NCI-H446 (cell line): ENCODE measurements around the gene ZC3H18.

Experiments
- DNase-seq, 2 experiments: peaks; one replicate each; lab custom pipeline; 2025; lab: John Stamatoyannopoulos, UW

ZC3H18 gene

GRCh38 chr16:88569985-88570690 is at the start of gene ZC3H18:
Gene ZC3H18, plus strand, starts transcription at chr16:88570403. Its CDS starts 6,721 bp downstream, at chr16:88577124.
- peak; percentile 74 to 95 for DNase-seq

- DNase-seq: no peak
Observed at GRCh38 chr16:88521674-88522073, 48.5 kb upstream of the ZC3H18 start.

- DNase-seq: no peak
Observed at GRCh38 chr16:88522276-88522949, 47.8 kb upstream of the ZC3H18 start.

DNA sequence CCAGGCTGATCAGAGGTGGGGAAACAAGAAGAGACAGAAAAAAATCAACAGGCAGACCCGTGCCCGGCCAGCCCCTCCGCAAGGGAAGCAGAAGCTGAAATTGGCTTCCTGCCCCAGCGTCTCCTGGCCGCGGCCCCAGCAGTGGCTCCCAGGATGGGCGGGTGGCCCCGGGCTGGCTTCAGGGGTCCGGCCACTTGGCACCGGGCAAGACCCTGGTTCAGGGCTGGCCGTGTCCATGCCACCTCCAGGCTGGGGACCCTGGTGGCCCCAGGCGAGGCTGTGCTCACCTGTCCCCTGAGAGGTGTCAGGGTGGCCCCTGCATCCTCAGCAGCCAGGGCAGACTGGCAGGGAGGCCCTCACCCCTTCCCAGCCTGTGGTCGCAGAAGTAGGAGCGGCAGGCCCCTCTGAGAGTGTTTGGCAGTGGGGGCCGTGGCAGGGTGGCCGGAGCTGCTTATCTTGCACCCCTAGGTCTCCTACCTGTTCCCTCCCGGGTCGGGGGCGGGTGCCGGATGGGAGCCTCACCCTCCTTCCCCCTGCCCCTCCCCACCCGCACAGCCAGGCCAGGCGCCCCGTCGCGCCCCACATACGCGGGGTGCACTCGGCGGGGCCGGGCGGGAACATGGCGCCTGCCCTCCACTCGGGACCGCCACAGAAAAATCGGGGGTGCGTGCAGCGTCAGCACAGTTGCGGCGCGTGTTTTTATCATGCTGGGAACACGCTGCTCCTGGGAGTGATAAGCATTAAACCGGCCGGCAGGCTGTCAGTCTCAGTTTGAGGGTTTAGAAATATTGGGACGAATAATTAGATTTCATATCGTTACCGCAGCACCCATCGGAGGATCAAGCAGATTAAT is 46.7 kb upstream of the ZC3H18 start:
- DNase-seq: no peak

DNA sequence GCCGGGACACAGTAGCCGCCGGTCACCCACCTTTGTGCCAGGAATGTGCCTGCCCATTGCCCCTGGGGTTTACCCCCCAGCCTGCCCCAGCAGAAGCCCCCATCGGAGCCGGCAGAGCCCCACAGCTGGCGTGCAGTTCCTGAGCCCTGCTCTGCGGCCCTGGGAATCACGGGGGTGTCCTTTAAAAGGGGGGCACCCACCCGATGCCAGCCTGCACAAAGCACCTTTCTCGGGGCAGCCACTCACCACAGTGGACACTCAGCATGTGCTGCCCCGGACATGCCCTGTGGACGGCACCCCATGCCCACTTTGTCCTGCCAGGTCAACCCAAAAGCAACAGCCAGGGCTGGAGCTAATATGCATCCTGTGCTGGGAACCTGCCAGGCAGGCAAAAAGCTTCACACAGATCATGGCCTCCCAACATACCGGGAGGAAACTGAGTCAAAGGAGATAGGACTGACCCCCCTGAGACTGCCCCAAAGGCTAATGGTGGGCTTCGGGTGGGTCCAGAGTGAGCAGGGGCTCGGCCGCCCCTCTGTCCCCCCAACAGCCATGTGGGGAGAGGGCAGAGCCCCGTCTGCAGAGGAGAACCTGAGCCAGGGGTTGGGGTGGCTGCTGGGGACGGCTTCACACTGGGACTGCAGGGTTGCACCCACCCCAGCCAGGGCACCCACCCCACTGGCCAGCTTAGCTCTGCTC is 45.8 kb upstream of the ZC3H18 start:
- DNase-seq: no peak

- DNase-seq: no peak
Observed at GRCh38 chr16:88524973-88525662, 45.1 kb upstream of the ZC3H18 start.

- no peak for DNase-seq
Observed at GRCh38 chr16:88525663-88525990, 44.6 kb upstream of the ZC3H18 start.

GRCh38 chr16:88526008-88526905 is 43.9 kb upstream of the ZC3H18 start:
- no peak for DNase-seq

- no peak for DNase-seq
Observed at GRCh38 chr16:88526906-88527185, 43.4 kb upstream of the ZC3H18 start.

- DNase-seq: peak in 1 of 2 experiments; percentile 12
Observed at GRCh38 chr16:88527186-88527936, 42.8 kb upstream of the ZC3H18 start.

DNA sequence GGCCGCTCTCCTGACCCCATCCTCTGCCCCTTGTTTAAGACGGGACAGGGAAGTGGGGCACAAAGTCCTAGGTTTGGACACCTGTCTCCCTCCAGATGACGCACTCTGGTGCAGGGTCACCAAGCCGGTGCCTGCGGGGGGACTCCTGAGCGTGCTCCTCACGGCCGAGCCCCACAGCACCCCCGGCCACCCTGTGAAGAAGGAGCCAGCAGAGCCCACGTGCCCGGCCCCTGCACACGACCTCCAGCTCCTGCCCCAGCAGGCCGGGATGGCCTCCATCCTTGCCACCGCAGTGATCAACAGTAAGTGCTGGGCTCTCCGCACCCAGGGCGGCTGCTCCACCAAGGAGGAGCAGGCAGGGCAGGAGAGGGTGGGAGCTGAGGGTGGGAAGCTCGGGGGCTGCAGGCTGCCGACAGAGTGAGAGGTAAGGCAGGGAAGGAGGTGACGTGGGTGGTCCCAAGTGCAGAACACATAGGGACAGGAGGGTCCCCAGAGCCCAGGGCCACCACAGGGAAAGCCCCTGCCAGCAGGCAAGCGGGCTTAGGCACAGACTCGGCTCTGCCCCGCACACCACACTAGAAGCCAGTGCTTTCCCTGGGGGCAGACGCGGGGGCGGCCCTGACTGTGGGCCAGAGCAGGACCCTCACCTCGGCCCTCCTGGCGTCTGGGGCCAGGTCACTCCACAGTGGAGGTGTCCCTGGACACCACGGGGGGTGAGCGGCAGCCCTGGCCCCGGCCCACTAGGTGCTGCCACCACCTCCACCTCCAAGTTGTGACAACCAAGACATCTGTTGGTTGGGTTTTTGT is 42.1 kb upstream of the ZC3H18 start:
- no peak for DNase-seq

- DNase-seq: no peak
Observed at GRCh38 chr16:88528902-88529318, 41.3 kb upstream of the ZC3H18 start.

DNA sequence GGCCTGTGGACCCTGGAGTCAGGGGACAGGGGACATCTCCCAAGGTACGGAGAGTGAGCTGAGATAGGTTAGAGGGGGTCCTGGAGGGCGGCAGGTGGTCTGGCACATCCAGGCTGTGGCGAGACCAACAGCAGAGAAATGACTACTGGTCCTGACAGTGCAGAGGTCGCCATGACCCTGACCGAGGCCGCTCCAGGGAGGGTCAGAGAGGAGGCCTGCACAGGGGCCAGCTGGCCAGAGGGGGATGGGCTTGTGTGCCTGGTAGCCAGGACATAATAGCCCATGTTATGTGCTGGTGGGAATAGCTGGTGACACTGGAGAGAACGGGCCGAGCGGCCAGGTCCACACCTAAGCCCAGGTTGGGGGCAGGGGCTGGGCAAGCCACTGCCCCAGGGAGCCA is 40.6 kb upstream of the ZC3H18 start:
- DNase-seq: no peak

DNA sequence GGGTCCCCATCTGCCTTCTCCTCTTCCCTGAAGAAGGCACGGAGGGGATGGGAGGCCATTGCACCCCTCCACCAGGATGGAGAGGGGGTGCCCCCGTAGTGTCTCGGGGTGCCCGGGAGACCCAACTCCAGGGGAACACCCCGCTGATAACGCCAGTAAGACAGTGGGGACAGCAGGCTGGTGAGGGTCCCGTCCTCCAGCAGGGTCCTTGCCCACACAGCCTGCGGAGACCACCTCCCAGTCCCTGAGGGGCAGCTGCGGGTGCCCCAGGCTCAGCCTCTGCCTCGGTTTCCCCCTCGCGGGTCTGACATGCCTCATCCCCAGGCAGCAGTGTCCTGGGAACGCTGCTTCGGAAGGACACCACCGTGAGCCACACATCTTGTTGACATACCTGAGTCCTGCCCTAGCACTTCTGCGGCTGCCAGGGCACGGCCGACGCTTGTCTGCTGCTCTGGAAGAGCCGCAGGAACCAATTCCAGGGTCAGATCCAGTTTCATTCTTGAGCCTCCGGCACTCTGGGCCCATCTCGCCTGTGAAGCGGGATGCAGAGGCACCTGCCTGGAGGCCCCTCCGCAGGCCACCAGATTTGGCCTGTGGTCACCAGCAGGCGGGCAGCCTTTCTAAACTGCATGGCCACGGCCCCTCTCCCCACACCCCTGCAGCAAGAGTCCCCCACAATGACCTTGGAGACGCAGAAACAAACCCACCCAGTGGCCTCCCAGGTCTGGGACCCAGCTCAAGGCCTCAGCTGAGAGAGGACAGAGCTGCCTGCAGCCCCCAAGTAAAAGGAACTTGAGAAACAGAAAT is 39.9 kb upstream of the ZC3H18 start:
- no peak for DNase-seq

GRCh38 chr16:88530858-88531203 is 39.4 kb upstream of the ZC3H18 start:
- no peak for DNase-seq

- DNase-seq: no peak
Observed at GRCh38 chr16:88531346-88531745, 38.9 kb upstream of the ZC3H18 start.

DNA sequence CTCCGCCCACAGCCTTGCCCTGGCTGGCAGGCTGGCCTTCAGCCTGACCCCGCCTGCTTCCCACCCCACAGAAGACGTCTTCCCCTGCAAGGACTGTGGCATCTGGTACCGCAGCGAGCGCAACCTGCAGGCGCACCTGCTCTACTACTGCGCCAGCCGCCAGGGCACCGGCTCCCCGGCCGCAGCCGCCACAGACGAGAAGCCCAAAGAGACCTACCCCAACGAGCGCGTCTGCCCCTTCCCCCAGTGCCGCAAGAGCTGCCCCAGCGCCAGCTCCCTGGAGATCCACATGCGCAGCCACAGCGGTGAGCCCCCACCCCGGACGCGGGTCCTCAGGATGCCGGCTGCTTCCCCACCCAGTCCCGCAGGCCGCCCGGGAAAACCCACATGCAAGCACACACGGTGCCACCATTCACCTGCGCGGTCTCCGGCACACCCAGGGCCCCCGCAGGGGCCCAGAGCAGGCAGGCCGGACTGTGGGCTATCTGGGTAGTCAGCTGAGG is 38.2 kb upstream of the ZC3H18 start:
- DNase-seq: no peak
